ENCODE results near the gene PIGL.

Gene PIGL

DNA sequence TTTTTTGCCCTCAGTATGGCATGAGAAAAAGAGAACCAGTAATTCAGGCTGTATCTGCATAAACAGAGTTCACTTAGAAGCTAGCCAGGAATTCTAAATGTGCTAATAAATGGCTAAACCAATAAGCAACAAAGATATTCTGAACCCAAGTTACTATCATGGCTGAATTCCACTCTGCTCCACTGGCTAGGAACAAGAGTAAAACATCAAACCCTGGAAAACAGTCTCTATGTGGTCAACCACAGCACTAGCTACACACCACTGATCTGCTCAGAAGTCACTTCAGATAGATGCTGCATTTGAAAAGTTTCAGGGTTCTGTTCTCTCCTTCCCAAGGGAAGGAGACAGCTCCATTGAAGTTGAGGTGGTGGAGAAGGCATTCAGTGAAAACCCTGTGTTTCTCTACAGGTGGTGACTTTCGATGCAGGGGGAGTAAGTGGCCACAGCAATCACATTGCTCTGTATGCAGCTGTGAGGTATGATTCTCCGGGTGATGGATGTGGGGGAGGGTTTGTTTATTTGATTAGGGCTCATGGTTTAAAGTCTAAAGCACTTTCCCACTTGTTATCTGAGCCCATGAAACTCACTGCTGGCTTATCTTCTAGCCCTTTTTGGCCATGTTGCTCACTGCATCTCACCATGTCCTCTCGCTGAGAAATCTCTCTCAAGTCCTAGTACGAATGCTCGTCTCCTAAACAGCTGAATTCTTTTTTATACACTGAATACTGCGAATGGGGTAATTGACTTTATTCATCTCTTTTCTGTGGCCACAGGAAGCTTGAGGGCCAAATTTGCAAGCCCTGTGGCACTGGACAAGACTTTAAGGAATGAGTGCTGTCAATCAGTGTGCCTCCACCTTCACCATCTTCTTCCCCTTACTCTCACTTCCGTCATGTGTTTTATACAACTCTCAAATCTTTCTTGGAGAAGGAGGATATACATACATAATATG lies 96.4 kb downstream of the PIGL start:
- no peak for DNase-seq

DNA sequence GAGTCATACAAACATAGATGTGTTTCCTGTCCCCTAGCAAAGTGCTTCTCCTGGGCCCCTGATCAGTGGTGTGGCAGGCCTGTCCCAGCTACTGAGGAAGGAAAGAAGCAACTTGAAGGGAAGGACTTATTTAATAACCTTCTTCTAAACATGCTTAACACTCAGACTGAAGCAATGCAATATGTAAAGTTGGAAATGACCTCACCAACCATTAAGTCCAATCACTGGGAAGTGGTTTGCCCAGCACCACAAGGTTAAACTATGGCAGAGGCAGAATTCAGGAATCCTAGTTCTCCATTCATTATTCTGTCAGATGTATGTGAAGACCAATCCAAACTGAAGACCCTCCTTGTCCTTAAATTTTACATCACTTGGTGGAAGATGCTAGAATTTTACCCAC lies 97.2 kb downstream of the PIGL start:
- no peak for DNase-seq

DNA sequence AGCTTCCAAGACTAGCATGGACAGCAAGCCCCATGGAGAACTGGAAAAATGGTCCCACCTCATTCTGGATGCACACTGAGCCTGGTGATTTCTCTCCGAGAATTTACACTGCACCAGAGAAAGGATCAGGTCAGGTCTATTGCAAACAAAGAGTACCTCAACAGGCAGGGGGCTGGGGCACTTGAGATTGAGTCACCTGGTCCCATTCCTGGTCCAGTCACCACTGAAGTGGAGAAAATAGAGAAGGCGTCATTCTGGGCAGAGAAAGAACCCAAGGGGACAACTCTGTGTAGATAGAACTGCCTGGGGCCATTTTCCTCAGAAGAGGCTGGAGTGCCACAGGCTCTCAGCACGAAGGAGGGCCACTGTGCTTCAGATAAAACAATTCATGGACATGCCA lies 97.8 kb downstream of the PIGL start:
- DNase-seq = no peak

DNA sequence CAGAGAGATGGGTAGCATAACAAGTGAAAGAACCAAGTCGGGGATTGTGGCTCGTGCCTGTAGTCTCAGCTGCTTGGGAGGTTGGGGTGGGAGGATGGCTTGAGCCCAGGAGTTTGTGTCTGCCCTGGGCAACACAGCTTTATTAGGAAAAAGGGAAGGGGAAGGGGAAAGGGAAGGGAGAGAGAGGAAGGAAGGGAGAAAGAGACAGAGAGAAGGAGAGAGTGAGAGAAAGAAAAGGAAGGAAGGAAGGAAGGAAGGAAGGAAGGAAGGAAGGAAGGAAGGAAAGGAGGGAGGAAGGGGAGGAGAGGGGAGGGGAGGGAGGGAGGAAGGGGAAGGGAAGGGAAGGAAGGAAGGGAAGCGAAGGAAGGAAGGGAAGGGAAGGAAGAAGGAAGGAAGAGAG lies 103.0 kb downstream of the PIGL start:
- no peak for DNase-seq

DNA sequence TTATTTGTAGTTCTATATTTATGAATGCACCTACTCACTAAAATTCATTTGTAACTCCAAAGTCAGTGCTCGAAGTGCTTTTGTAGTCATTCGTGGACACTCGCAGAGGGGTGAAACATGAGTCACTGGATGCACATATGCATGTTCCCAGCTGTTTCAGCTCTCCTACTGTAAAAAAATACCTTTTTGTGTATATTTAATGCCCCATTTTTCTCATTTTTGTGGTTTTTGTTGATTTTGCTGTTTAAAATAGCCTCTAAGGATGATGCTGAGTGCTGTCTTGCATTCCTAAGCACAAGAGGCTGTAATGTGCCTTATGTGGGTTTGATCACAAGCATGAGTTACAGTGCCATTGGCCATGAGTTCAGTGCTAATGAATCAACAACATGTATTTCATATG lies 105.6 kb downstream of the PIGL start:
- DNase-seq = no peak

DNA sequence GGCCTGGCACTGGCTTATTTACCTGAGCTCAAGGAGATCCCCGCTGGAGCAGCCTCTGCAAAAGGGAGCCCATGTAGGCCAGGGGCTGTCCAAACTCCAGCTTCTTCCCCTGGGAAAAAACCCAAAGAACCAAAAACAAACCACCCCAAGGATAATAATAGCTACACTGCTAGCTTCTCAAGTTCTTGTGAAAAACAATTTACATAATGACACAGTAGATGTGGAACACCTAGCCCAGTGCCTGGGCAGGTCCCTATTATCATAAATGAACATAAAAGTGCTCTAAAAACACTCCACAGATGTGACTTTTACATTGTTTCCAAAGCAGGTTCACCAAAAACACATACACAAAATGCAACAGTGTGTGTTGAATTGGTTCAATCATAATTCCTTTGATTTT lies 109.0 kb downstream of the PIGL start:
- DNase-seq = no peak

DNA sequence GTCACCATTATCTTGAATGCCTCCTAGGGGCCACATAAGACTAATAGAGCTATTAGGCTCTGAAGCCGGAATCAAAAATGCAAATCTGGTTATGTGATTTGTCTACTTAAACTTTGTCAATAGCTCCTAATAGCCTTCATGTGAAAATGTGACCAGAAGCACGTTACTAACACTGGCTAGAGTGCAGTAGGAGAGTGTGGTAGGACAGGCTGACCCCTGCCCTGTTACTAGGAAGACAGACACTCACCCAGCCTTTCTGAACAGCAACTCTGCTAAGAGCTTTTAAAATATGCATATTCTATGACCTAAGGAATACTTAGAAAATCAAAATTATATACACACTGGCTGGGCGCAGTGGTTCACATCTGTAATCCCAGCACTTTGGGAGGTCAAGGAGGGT lies 110.0 kb downstream of the PIGL start:
- DNase-seq = no peak

DNA sequence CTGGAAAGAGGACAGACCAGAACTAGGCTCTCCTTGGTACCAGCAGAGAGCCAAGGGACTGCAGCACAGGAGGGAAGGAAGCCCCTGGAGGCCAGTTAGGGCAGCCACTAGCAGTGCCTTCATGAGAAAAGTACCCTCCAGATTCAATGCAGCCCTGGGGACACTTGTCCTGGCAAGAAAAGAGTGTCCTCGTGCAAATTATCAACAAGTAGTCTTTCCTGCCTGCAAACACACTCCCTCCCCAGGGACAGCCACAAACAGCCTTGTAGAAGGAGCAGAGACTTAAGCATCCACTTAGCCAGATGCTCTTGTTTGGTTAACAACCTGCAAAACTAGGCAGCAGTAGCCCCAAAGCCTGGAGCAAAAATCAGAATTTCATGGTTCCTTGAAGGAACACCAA lies 112.0 kb downstream of the PIGL start:
- DNase-seq = no peak

DNA sequence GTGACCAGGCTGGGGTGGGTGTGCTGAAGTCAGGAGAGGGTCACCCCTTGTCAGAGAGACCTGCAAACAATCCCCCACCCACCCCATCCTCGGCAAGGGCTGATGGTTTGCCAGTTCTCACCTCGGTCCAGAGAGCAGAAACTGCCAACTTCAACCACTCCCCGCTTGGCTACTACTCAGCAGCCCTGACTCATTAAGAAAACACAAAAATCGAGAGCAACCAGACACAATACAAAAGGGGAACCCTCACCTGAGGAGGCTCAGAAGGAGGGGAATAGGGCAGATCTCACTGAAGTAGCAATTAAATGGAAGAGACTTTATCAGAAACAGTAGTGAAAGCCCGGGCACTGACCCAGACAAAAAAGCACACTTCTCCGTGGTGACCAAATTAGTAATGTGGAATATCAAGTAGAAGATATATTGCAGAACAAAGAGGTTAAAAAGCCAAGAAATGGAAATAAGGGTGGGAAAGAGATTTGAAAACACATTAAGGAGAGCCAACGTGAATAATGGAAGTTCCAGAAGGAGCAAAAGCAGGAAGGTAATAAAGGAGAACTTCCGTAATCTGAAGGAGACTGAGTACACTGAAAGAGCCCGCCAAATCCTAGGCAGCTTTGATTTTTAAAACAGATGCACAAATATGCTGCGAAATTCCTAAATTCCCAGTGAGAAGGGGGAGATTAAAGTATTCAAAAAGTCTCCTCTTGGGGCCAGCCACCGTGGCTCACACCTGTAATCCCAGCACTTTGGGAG lies 112.7 kb downstream of the PIGL start:
- no peak for DNase-seq

DNA sequence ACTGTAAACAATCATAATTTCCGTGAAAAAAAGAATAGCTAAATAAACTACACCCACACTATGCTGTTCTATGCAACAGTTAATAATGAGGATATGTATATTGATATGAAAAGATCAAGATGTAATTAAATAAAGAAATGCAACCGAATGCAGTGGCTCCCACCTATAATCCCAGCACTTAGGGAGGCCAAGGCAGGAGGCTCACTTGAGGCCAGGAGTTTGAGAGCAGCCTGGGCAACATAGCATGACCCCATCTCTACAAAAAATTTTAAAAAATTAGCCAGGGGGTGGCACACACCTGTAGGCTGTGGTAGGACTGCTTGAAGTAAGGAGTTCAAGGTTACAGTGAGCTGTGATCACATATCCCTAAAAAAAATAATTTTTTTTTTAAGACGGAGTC lies 121.4 kb downstream of the PIGL start:
- no peak for DNase-seq

DNA sequence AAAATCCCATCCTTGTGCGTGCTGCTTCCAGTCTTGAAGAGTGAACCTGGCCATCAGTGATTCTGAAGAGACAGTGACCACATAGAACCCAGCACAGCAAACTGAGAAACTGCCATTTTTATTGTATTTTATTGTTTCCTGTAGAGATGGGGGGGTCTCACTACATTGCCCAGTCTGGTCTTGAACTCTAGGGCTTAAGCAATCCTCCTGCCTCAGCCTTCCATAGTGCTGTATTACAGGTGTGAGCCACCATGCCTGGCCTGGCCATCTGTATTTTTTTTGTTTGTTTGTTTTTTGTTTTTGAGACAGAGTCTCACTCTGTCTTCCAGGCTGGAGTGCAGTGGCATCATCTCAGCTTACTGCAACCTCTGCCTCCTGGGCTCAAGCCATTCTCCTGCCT lies 122.4 kb downstream of the PIGL start:
- no peak for DNase-seq

DNA sequence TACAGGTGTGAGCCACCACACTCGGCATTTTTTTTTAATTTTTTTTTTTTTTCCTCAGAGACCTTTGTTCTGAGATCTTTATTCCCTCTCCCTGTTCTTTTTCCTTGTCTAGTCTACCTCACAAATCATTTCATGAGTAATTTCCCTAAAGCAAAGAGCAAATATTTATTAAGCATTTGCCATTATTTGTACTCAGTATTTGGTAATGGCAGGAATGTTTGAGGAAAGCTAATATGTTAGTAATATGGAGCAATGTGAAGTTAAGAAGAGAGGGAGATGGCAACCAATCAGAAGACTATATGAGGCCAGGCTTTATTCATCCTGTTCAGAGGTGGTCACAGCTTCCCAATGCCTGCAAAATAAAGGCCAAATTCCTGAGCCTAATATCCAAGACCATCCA lies 122.9 kb downstream of the PIGL start:
- no peak for DNase-seq

DNA sequence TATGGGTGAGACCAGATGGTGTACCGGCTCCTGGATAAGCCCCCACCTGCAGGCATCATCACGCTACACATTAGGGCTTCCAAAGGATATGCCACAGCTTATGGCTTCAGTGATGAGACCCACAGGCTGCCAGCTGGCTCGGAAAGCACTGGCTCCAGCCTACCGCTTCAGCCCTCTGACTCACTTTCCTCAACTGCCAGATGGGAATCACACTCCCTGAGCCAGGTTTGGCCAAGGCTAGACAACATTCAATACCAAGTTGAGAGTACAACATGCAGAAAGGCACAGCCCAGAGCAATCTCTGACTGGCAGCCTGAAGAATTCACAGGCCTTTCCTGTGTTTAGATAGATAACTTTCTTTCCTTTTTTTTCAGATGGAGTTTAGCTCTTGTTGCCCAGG lies 126.0 kb downstream of the PIGL start:
- DNase-seq = no peak

DNA sequence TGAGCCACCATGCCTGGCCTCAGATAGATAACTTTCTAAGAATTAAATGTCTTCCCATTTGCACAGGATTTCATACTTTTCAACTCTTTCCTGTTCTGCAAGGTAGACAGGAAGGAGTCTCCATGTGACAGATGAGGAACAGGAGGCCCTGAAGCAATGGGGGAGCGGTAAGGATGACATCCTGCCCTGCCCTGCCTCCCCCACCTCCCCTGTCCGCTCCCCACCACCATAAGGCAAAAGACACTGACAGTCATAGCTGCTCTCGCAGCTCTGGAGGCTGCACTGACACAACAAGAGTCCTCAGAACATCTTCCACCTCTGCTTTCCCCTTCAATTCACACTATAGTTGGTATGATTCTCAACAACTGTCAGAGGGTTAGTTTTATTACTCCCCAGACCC lies 126.6 kb downstream of the PIGL start:
- DNase-seq = no peak

DNA sequence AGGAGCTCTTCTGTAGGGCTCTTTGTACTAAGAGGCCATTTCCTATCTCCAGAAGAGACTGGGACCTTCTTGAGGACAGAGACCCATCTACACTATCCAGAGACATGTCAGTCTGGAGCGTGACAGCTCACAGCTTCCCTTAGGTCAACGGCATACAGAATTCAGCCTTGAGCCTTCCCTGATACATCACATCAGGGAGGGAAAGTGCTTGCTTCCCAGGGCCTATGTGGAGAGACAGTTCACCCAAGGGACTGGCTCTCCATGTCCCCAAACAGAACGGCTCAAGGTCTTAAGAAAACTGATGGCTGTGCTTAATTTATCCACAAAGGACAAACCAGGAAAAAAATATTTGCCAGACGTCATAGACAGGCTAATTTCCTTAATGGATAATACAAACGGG lies 128.6 kb downstream of the PIGL start:
- no peak for DNase-seq

DNA sequence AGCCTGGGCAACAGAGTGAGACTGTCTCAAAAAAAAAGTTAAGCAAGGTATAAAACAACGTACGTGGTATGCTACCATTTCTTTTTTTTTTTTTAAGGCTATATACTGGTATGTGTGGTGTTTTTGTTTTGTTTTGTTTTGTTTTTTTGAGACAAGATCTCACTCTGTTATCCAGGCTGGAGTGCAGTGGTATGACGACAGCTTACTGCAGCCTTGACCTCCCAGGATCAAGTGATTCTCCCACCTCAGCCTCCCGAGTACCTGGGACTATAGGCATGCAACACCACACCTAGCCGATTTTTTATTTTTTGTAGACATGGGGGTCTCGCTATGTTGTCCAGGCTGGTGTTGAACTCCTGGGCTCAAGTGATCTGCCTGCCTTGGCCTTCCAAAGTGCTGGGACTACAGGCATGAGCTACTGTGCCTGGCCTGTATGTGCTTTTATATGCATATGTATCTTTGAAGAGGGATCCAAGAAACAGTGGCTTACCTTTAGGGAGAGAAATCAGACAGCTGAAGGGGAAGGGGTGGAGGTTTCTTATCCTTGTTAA lies 129.8 kb downstream of the PIGL start:
- no peak for DNase-seq

DNA sequence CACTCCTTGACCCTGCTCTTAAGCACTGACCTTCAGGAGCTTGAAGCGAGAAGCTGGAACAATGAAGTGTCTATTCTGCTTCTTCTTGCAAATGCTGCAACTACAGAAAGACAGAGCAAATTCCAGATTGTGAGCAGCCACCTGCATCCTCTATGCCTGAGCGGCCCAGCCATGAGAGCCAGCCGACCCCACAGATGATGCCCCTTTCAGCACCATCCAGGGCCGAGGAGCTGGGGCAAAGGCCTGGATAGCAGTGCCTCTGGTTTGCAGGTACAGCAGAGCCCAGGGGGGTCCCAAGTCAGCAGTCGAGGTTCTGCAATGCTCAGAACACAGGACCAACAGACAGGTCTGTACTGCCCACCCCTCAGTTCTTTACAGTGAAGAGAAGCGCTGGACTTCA lies 131.6 kb downstream of the PIGL start:
- DNase-seq = no peak

DNA sequence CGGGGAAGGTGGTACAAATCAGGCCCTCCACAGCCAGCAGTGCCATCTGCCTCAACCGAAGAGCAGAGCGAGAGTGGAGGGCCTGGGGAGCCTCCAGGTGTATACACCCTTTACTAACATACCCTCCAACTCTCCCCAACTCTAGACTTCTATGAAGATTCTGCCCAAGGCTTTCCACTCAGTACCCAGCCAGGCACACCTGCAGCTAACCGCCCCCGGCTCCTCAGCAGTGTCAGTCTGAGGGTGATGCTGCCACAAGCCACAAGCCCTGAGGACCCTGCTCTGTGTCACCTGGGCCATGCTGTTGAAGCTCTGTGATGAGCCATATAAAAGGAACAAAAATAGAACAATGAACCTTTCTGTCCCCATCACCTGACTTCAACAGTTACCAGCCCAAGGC lies 132.4 kb downstream of the PIGL start:
- DNase-seq = peak in 1 of 2 experiments; percentile 31

DNA sequence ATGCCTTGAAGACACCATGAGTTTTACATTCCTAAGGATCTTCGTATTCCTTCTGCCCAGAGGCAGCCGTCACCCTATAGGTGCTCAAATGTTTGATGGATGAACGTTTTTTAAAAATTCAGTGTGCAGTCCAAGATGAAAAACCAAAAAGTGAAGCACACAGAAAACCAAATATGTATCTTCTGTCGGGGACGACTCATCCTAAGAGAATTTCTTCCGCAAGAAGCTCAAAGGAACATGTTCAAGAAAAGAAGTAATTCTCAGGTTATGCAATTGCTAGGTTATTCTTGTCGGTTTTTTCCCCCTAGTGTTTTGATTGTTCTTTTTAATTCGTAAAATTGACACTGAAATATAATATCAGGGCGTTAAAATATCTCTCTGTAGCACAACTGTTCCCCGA lies 134.8 kb downstream of the PIGL start:
- DNase-seq = no peak

DNA sequence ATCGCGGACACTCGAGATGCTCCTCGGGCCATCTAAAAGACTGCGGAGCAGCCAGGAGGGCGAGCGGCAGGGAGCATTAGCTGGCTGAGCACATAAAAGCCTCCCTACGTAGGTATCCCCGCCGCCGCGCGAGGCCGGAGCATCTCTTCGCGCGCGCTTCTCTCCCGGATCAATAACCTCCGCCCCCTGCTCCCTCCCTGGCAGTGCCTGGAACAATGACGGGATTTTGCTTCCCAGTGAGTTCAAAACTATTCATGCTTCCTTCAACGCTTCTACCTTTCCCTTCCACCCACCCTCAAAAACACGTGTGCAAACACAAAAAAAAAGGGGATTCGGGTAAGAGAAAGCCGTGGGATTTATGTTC lies 135.3 kb downstream of the PIGL start:
- peak; percentile 9 to 42 for DNase-seq

DNA sequence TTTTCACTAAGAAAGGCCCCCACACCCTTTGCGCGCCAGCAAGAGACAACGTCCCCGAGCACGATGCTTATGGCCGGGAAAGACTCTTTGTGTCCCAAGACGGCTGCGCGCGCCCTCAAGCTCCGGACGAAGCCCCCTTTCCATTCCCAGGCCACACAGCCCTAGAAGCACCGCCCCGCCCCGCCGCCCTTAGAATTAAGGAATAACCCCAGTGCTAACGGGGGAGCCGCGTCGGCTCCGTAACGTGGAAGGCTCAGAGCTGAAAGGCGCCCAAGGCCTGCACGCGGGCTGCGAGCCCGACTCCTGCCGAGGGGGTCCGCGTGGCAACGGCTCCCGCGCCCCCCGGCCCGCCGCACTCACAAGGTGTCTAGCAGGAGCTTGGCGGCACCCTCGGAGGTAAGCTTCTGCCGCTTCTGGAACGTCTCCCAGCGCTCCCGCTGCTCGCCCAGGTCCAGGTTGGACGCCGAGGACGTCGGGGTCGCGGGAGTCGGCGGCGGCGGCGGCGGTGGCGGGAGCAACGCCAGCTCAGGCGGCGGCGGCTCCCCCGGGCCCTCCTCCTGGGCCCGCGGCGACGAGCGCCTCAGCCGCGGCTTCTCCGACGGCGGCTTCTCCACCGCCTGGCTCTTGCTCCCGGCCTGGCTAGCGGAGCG lies 135.8 kb downstream of the PIGL start:
- DNase-seq = peak; percentile 29 to 38

DNA sequence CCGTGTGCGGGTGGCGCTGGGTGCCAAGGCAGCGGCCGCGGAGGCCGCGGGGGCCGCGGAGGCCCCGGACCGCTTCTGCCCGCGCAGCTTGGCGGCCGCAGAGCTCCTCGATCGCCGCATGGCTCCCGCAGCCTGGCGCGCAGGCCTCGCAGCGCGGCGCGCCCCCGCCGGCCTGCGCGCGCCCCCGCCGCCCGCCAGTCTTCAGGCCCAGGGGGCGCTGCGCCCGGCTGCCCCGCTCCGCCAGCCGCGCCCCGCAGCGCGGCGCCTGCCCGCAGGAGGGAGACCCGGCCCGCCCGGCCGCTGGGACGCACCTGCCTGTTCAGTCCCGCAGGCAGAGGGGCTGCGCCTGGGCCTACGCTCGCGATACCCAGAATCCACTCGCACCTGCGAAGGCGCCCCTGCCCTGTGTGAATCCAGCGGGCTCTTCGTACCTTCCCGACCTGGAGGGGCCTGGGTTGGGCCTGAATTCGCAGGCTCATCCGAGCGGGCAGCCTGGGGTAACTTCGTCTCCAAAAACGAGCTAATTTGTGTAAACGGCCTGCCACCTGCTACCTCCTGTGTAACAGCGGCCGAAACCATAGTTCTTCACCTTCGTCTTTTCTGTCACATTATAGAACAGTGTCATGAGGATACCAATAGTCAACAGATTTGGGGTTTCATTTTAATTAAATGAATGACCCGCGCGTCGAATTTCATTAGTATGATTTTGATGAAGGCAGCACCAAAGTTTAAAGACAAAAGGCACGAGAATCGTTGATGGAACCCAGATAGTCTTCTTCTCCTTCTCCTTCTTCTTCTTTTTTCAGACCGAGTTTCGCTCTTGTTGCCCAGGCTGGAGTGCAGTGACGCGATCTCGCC lies 136.5 kb downstream of the PIGL start, which contains the start of gene CENPV:
Gene CENPV, minus strand, starts transcription at position 153 of the 858 bp plus-strand sequence. Its CDS starts 33 bp downstream, at position 120.
- DNase-seq = peak; percentile 70 to 73

All from stimulated activated CD4-positive, alpha-beta T cell treated with anti-CD3 and anti-CD28 coated beads, Interleukin-4, amount 100 ng/mL, for 4 hours (primary cell).